Stomach (tissue), 9 donors: ENCODE measurements around the gene SCYL2. TPM values are rescaled to one million over a fixed set of nuclear protein-coding genes. Genes with fewer than 3 reads are reported as not detected.

Experiments
- DNase-seq, 2 donors: peaks; one replicate each; pipeline versions ENCODE4 v3.0.0 to v3.0.0-alpha.2; 2013 to 2019
- H3K27ac ChIP-seq, 5 donors: fragments of 200-600 bp in 4 of 5; sonication (generic) in 4 of 5; one replicate each; pipeline ENCODE4 v1.5.1; 2013 to 2019; ENCODE audit warnings: mild to moderate bottlenecking in 1 of 5, moderate library complexity in 1 of 5
- H3K27me3 ChIP-seq, 3 donors: fragments of 200-600 bp; sonication (generic); one replicate each; pipeline ENCODE4 v1.5.1; 2017 to 2019; ENCODE audit warnings: mixed run types in 1 of 3
- H3K36me3 ChIP-seq, 4 donors: fragments of 200-600 bp; sonication (generic); 1 replicate in 3 of 4; 2 replicates in 1 of 4; pipeline ENCODE4 v1.5.1; 2016 to 2019
- H3K4me1 ChIP-seq, 4 donors: fragments of 200-600 bp; sonication (generic); one replicate each; pipeline ENCODE4 v1.5.1; 2016 to 2019
- H3K4me3 ChIP-seq, 4 donors: fragments of 200-600 bp; sonication (generic) in 3 of 4; one replicate each; pipeline ENCODE4 v1.5.1; 2016 to 2019; ENCODE audit warnings: mild to moderate bottlenecking in 1 of 4
- H3K9me3 ChIP-seq, 4 donors: fragments of 200-600 bp; sonication (generic); one replicate each; pipeline ENCODE4 v1.5.1; 2016 to 2019
- EP300 ChIP-seq: sonication (generic); formaldehyde crosslinking; IDR thresholded peaks from one replicate; pipeline ENCODE4 v1.6.1; 2017; ENCODE audit warnings: antibody characterized with exemption
- POLR2A ChIP-seq, 4 donors: fragments of 450-650 bp; IDR thresholded peaks; one replicate each; pipeline ENCODE4 v1.6.1; 2016; ENCODE audit warnings: antibody characterized with exemption in 4 of 4, control low read depth in 2 of 4, mild to moderate bottlenecking in 1 of 4, moderate library complexity in 1 of 4
- POLR2AphosphoS5 ChIP-seq, 3 donors: sonication (generic); formaldehyde crosslinking; IDR thresholded peaks; one replicate each; pipeline ENCODE4 v1.6.1; 2016; ENCODE audit warnings: antibody characterized with exemption in 3 of 3
- WGBS, 5 donors: extraction: QIAGEN DNeasy Blood & Tissue Kit in 3 of 5; methylation state at CpG; one replicate each; pipeline versions ENCODE4 v1.1.5 to v1.1.7; 2013 to 2018; 5-methylcytosine and 5-hydroxymethylcytosine counted together
- intact Hi-C: fragments of 100-400 bp; cut with DNase I; formaldehyde crosslinking; loops from one replicate; pipeline ENCODE4 v1.15.1; 2023; ENCODE audit warnings: low total_unique reads
- polyA plus RNA-seq, 3 donors: library from polyadenylated mRNA; stranded (reverse); fragments of 200-250 nt; gene quantifications; one replicate each; pipeline ENCODE4 v1.2.3, GENCODE V29; 2013
- total RNA-seq, 5 donors: library from RNA; depleted of rRNA; stranded (reverse); fragments of >200 nt; gene quantifications; one replicate each; pipeline versions ENCODE4 v1.1.0 to v1.2.3, GENCODE V29; 2014 to 2016
- TF ChIP-seq, protein P1 (sequence below), 7 experiments: fragments of 450-650 bp in 4 of 7; fragments of 200-600 bp in 3 of 7; sonication (generic) in 3 of 7; IDR thresholded peaks; one replicate each; pipeline ENCODE4 v1.5.1; 2016 to 2019; ENCODE audit warnings: antibody characterized with exemption in 7 of 7, control low read depth in 2 of 7, mild to moderate bottlenecking in 1 of 7
- donor health status: healthy with polysubstance abuse.
- donor health status: Bipolar disorder and iron deficiency.
- donor health status: healthy.

Gene SCYL2
- total and polyA plus RNA-seq, 8 donors, result 9.1 to 97.3 (median 28.7) TPM

DNA sequence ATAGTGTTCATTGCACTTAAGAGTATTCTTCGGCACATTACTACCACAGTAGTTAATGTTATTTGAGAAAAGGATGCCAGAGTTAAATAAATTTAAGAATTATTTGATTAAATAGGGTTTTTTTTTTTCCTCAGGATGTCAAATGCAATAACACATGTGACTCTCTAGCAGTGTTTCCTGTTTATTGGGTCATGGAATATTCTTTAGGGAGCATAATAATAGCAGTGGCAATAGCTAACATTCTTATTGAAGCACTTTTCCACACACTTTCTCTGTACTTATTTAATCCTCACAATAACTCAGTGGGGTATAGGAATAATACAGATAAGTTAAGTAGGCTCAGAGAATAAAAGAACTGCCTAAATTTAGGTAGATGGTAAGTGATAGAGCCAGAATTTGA lies 44.3 kb downstream of the SCYL2 start:
- no peak for DNase-seq
- H3K27me3 ChIP-seq, result no peaks in the 10 kb centered on the region
- H3K4me3 ChIP-seq, result no peak overlapping the region
- H3K27ac ChIP-seq, result no peak overlapping the region
- intact Hi-C loops, result no loop called here
- TF ChIP-seq, protein P1, sequence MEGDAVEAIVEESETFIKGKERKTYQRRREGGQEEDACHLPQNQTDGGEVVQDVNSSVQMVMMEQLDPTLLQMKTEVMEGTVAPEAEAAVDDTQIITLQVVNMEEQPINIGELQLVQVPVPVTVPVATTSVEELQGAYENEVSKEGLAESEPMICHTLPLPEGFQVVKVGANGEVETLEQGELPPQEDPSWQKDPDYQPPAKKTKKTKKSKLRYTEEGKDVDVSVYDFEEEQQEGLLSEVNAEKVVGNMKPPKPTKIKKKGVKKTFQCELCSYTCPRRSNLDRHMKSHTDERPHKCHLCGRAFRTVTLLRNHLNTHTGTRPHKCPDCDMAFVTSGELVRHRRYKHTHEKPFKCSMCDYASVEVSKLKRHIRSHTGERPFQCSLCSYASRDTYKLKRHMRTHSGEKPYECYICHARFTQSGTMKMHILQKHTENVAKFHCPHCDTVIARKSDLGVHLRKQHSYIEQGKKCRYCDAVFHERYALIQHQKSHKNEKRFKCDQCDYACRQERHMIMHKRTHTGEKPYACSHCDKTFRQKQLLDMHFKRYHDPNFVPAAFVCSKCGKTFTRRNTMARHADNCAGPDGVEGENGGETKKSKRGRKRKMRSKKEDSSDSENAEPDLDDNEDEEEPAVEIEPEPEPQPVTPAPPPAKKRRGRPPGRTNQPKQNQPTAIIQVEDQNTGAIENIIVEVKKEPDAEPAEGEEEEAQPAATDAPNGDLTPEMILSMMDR (IDR thresholded peaks at IDR 0.05), result no peak
- no peak for TF ChIP-seq POLR2A (IDR thresholded peaks at IDR 0.05)
- no peak for TF ChIP-seq EP300
- no peak for TF ChIP-seq POLR2AphosphoS5 (IDR thresholded peaks at IDR 0.05)
- H3K9me3 ChIP-seq, result no peaks in the 10 kb centered on the region
- 79 to 96% (median 94%) methylated on average over 1 of the region's 1 CpG for WGBS, 5 donors
- no peaks in the 10 kb centered on the region for H3K4me1 ChIP-seq
- H3K36me3 ChIP-seq, result peaks cover 0 to 63% (median 62%) of the 10 kb centered on the region in 4 donors

DNA sequence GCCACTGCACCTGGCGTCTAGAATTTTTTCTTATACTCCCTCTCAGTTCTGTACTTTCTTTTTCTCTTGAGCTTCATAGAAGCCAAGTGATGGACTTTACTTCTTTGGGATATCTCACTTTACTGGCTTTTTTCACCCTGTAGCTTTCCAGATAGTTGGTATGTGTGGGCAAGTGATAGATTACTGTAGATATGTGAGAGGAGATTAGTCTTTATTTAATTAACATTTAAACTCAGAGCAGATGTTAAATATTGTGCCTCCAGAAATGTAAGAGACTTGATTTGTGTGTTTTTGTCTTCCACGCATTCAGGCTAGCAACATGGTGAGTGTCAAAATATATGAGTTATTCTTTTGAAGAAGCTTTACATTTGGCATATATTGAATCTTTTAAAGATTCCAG lies 50.4 kb downstream of the SCYL2 start:
- WGBS, 5 donors, result 75 to 87% (median 79%) methylated on average over 2 of the region's 2 CpGs
- Histone ChIP-seq H3K27ac (no peak overlapping the region), H3K27me3 (no peaks in the 10 kb centered on the region), H3K36me3 (peaks cover 0 to 95% (median 82%) of the 10 kb centered on the region in 4 donors), H3K4me3 (no peak overlapping the region), H3K9me3 (no peaks in the 10 kb centered on the region), H3K4me1 (no peaks in the 10 kb centered on the region)
- DNase-seq, result no peak
- intact Hi-C loops, result no loop called here
- TF ChIP-seq EP300 (no peak), POLR2AphosphoS5 (IDR thresholded peaks at IDR 0.05) (no peak), POLR2A (IDR thresholded peaks at IDR 0.05) (no peak)
- TF ChIP-seq, protein P1 (IDR thresholded peaks at IDR 0.05), result no peak

DNA sequence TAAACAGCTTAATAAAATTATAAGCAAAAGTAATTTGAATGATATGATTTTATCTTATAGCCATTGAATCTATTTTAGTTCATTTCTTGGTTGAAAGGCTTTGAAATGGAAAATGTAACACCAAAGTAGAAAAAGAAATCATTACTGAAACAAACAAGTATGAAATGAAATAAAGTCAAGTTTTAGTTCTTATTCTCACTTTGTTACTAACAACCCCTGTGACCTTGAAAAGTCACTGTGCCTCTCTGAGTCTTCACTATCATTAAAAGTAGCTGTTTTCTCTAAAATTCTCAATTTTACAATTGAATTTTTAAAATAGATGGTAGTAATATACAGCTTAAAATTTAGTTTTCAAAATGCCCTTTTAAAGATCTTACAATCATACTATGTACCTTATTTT lies 57.5 kb downstream of the SCYL2 start:
- intact Hi-C loops, result no loop called here
- Histone ChIP-seq H3K27me3 (no peaks in the 10 kb centered on the region), H3K9me3 (no peaks in the 10 kb centered on the region), H3K4me3 (no peak overlapping the region), H3K27ac (no peak overlapping the region), H3K4me1 (no peaks in the 10 kb centered on the region), H3K36me3 (peaks cover 13 to 82% (median 68%) of the 10 kb centered on the region in 4 donors)
- no peak for TF ChIP-seq POLR2A (IDR thresholded peaks at IDR 0.05)
- TF ChIP-seq EP300, result no peak
- TF ChIP-seq, protein P1 (IDR thresholded peaks at IDR 0.05), result no peak
- no peak for TF ChIP-seq POLR2AphosphoS5 (IDR thresholded peaks at IDR 0.05)
- DNase-seq, result no peak

DNA sequence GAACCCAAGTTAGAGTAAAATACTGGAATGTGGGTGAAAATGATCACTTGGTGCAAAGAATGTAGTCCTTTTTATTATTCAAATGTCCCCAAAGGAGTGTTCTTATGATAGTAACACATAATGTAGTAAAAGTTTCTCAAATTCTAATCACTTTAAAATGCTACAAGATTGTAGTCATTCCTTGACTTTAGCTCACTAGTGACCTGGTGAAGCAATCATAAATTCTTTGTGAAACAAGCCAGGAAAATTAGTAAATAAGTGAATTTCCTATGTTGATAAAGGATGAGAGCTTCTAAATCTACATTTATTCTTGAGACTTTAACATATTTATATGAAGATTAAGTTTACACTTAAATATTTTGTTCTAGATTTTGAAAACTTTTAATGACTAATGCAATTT lies 59.2 kb downstream of the SCYL2 start:
- no peaks in the 10 kb centered on the region for H3K9me3 ChIP-seq
- TF ChIP-seq POLR2AphosphoS5 (IDR thresholded peaks at IDR 0.05) (no peak), EP300 (no peak), POLR2A (IDR thresholded peaks at IDR 0.05) (no peak)
- TF ChIP-seq, protein P1 (IDR thresholded peaks at IDR 0.05), result no peak
- DNase-seq, result no peak
- intact Hi-C loops, result no loop called here
- H3K4me3 ChIP-seq, result no peak overlapping the region
- H3K27me3 ChIP-seq, result no peaks in the 10 kb centered on the region
- H3K4me1 ChIP-seq, result no peaks in the 10 kb centered on the region
- H3K36me3 ChIP-seq, result peaks cover 17 to 82% (median 75%) of the 10 kb centered on the region in 4 donors
- H3K27ac ChIP-seq, result no peak overlapping the region
